HG02678 (cell line): ENCODE measurements around the gene PARD6A.

Source experiments
- ATAC-seq: cut with Tn5 transposase; IDR thresholded peaks from one replicate; pipeline ENCODE4 v1.9.1; 2021; ENCODE audit warnings: mild to moderate bottlenecking, moderate library complexity; ENCODE audit not compliant: unreplicated experiment

Gene PARD6A

GRCh38 chr16:67660564-67661028 is at the start of gene PARD6A:
PARD6A (plus strand) TSS chr16:67660960; CDS start chr16:67661039, 79 bp downstream.
- peak; percentile 81 for ATAC-seq

- no peak for ATAC-seq
Observed at GRCh38 chr16:67613808-67614207, 47.0 kb upstream of the PARD6A start.

- ATAC-seq = no peak
Observed at GRCh38 chr16:67628216-67628615, 32.5 kb upstream of the PARD6A start.

- no peak for ATAC-seq
Observed at GRCh38 chr16:67632415-67633172, 28.2 kb upstream of the PARD6A start.

- ATAC-seq = no peak
Observed at GRCh38 chr16:67636713-67637112, 24.0 kb upstream of the PARD6A start.

GRCh38 chr16:67637625-67638024 is 23.1 kb upstream of the PARD6A start:
- no peak for ATAC-seq

- no peak for ATAC-seq
Observed at GRCh38 chr16:67641779-67642708, 18.7 kb upstream of the PARD6A start.

GRCh38 chr16:67644038-67644437 is 16.7 kb upstream of the PARD6A start:
- no peak for ATAC-seq

GRCh38 chr16:67645397-67646121 is 15.2 kb upstream of the PARD6A start:
- peak; percentile 20 for ATAC-seq

- no peak for ATAC-seq
Observed at GRCh38 chr16:67647111-67647651, 13.6 kb upstream of the PARD6A start.

GRCh38 chr16:67647681-67648080 is 13.1 kb upstream of the PARD6A start:
- no peak for ATAC-seq

GRCh38 chr16:67648088-67648763 is 12.5 kb upstream of the PARD6A start:
- no peak for ATAC-seq

- ATAC-seq = no peak
Observed at GRCh38 chr16:67648764-67649407, 11.9 kb upstream of the PARD6A start.

GRCh38 chr16:67649494-67649931 is 11.2 kb upstream of the PARD6A start:
- ATAC-seq = no peak

GRCh38 chr16:67650023-67650422 is 10.7 kb upstream of the PARD6A start:
- ATAC-seq = no peak

GRCh38 chr16:67651039-67651438 is 9.7 kb upstream of the PARD6A start:
- no peak for ATAC-seq

GRCh38 chr16:67651847-67652246 is 8.9 kb upstream of the PARD6A start:
- ATAC-seq = no peak

GRCh38 chr16:67652578-67653127 is 8.1 kb upstream of the PARD6A start:
- no peak for ATAC-seq

GRCh38 chr16:67653128-67653788 is 7.5 kb upstream of the PARD6A start:
- ATAC-seq = no peak
